NT2/D1 (cell line): ENCODE results near the gene IL20RA.

ENCODE experiments used
- DNase-seq: peaks from one replicate; pipeline ENCODE4 v3.0.0-alpha.2; 2011; ENCODE audit warnings: low read depth, low spot score
- H3K27me3 ChIP-seq: 2 replicates; pipeline ENCODE4 v1.6.0; 2011; ENCODE audit warnings: mild to moderate bottlenecking; ENCODE audit not compliant: insufficient read length, insufficient read depth
- H3K36me3 ChIP-seq: 2 replicates; pipeline ENCODE4 v1.6.1; 2011; ENCODE audit warnings: mild to moderate bottlenecking, low read length, mixed read lengths; ENCODE audit not compliant: insufficient read depth, insufficient read length
- H3K4me1 ChIP-seq: 2 replicates; pipeline ENCODE4 v1.5.1; 2011; ENCODE audit not compliant: insufficient read depth, insufficient read length
- H3K4me3 ChIP-seq: 2 replicates; pipeline ENCODE4 v1.5.1; 2011; ENCODE audit warnings: low read depth; ENCODE audit not compliant: insufficient read length
- H3K9ac ChIP-seq: 2 replicates; pipeline ENCODE4 v1.6.0; 2011; ENCODE audit warnings: low read depth; ENCODE audit not compliant: insufficient read length
- H3K9me3 ChIP-seq: 2 replicates; pipeline ENCODE4 v1.5.1; 2011; ENCODE audit warnings: mild to moderate bottlenecking, low read length; ENCODE audit not compliant: insufficient read depth
- SUZ12 ChIP-seq: IDR thresholded peaks from 2 replicates; pipeline ENCODE4 v1.6.1; 2011; ENCODE audit not compliant: insufficient read length, insufficient read depth; ENCODE audit errors: extremely low read depth
- YY1 ChIP-seq: IDR thresholded peaks from 2 replicates; pipeline ENCODE4 v1.6.1; 2011; ENCODE audit not compliant: insufficient read length, insufficient read depth
- ZNF274 ChIP-seq: IDR thresholded peaks from 2 replicates; pipeline ENCODE4 v1.6.1; 2011; ENCODE audit warnings: mild to moderate bottlenecking, low read depth, low read length

IL20RA gene

GRCh38 chr6:137025786-137026730 is 18.7 kb downstream of the IL20RA start:
- no peak overlapping the region for H3K4me3 ChIP-seq
- no peaks in the 10 kb centered on the region for H3K9me3 ChIP-seq
- TF ChIP-seq ZNF274 (no peak), YY1 (no peak), SUZ12 (no peak)
- H3K4me1 ChIP-seq: no peaks in the 10 kb centered on the region
- no peaks in the 10 kb centered on the region for H3K36me3 ChIP-seq
- H3K9ac ChIP-seq: no peak overlapping the region
- DNase-seq: no peak
- no peaks in the 10 kb centered on the region for H3K27me3 ChIP-seq

DNA sequence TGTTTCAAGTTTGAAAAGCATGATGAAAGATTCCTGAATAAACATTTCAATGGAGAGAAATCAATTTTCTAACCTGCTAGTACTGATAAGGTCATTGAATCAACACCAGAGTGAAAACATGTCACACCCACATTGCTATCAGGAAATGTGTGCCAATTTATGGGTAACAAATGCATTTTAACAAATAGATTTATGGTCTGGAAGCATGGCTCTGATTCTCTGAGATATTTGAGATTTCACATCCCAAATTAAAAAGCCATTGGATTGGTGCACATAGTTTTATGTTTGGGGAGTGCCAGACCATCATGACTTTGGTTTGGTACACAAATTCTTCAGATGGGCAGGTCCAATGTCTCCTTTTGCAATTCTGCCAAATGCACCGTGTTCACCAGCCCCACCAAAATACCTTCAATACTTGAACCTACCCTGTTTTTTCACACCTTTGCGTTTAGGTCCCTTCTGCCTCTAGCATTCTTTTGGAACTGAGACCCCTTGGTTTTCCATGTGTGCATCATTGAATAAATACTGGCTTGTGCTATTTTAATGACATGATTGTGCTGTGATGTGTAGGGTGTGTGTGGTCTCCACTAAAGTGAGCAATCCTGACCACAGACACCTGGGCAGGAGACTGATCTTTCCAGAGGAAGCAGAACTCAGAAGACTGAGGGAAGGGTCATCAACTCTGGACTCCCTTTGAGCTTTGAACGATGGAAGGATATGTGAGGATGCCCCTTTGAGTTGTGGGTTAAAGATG is 20.4 kb downstream of the IL20RA start:
- H3K9ac ChIP-seq: no peak overlapping the region
- TF ChIP-seq YY1 (no peak), SUZ12 (no peak), ZNF274 (no peak)
- no peak overlapping the region for H3K4me3 ChIP-seq
- H3K27me3 ChIP-seq: no peaks in the 10 kb centered on the region
- no peaks in the 10 kb centered on the region for H3K4me1 ChIP-seq
- no peak for DNase-seq
- no peaks in the 10 kb centered on the region for H3K36me3 ChIP-seq
- H3K9me3 ChIP-seq: no peaks in the 10 kb centered on the region

DNA sequence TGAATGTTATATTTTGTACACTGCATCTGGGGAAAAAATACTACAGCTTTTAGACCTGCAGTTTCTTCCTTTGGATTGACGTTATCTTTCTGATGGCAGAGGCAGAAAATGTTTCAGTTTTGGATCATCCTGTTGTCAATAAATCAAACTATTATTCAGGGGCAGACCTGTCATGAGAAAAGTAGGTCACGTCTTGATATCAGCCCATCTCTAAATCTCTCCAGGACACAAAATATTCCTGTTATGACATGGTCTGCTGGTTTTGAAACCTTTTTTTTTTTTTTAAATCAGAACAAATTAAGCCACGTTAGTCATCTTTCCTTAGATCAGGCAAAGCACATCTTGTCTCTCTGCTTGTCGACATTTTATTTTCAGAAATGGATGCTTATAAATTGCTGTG is 24.0 kb downstream of the IL20RA start:
- H3K9ac ChIP-seq: no peak overlapping the region
- H3K4me3 ChIP-seq: no peak overlapping the region
- no peaks in the 10 kb centered on the region for H3K27me3 ChIP-seq
- H3K36me3 ChIP-seq: no peaks in the 10 kb centered on the region
- no peak for DNase-seq
- no peaks in the 10 kb centered on the region for H3K9me3 ChIP-seq
- TF ChIP-seq ZNF274 (no peak), SUZ12 (no peak), YY1 (no peak)
- H3K4me1 ChIP-seq: no peaks in the 10 kb centered on the region

GRCh38 chr6:137019476-137020272 is 25.1 kb downstream of the IL20RA start:
- H3K9ac ChIP-seq: no peak overlapping the region
- no peak for DNase-seq
- H3K4me1 ChIP-seq: no peaks in the 10 kb centered on the region
- no peaks in the 10 kb centered on the region for H3K9me3 ChIP-seq
- H3K27me3 ChIP-seq: no peaks in the 10 kb centered on the region
- H3K4me3 ChIP-seq: no peak overlapping the region
- TF ChIP-seq ZNF274: no peak
- TF ChIP-seq SUZ12: no peak
- no peak for TF ChIP-seq YY1
- H3K36me3 ChIP-seq: no peaks in the 10 kb centered on the region

GRCh38 chr6:137017081-137017480 is 27.7 kb downstream of the IL20RA start:
- Histone ChIP-seq H3K27me3 (no peaks in the 10 kb centered on the region), H3K9me3 (no peaks in the 10 kb centered on the region), H3K9ac (no peak overlapping the region), H3K4me3 (no peak overlapping the region), H3K4me1 (no peaks in the 10 kb centered on the region), H3K36me3 (no peaks in the 10 kb centered on the region)
- DNase-seq: no peak
- TF ChIP-seq SUZ12 (no peak), ZNF274 (no peak), YY1 (no peak)

DNA sequence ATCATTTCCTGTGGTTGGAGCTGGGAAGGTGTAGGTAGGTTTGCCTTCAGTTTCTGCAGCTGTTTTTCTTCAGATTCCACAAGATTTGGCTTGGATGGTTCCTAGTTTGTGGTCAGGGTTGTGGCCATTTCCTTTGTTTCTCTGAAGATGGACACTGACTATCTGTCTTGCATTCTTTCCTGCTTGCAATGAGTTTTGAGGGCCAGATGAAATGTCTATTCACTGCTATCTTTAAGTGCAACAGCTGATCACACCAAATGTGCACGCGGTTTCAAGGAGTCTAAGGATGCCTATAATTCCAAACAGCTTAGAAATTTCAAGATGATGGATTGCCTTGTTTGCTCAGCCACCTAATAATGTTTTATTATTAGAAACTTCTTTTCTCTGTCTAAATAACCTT is 28.4 kb downstream of the IL20RA start:
- H3K9me3 ChIP-seq: no peaks in the 10 kb centered on the region
- no peak overlapping the region for H3K9ac ChIP-seq
- H3K36me3 ChIP-seq: no peaks in the 10 kb centered on the region
- no peaks in the 10 kb centered on the region for H3K4me1 ChIP-seq
- TF ChIP-seq SUZ12 (no peak), ZNF274 (no peak), YY1 (no peak)
- no peak for DNase-seq
- no peaks in the 10 kb centered on the region for H3K27me3 ChIP-seq
- no peak overlapping the region for H3K4me3 ChIP-seq

- no peaks in the 10 kb centered on the region for H3K27me3 ChIP-seq
- no peaks in the 10 kb centered on the region for H3K9me3 ChIP-seq
- H3K4me3 ChIP-seq: no peak overlapping the region
- H3K36me3 ChIP-seq: no peaks in the 10 kb centered on the region
- TF ChIP-seq SUZ12 (no peak), YY1 (no peak), ZNF274 (no peak)
- H3K4me1 ChIP-seq: no peaks in the 10 kb centered on the region
- no peak for DNase-seq
- H3K9ac ChIP-seq: no peak overlapping the region
These were observed 28.8 kb downstream of the IL20RA start for GRCh38 chr6:137015943-137016342.
